MM.1S (cell line): Measurements from ENCODE around the gene TCTN3.

Source experiments
- CTCF ChIP-seq: fragments of 300-600 bp; sonication (generic); IDR thresholded peaks from 2 replicates; pipeline ENCODE4 v1.5.1; 2016; ENCODE audit warnings: antibody characterized with exemption, low read length, mixed read lengths
- EZH2 ChIP-seq: fragments of 300-600 bp; sonication (generic); optimal IDR thresholded peaks from 2 replicates; pipeline ENCODE3; 2017; ENCODE audit warnings: low read depth, mild to moderate bottlenecking, antibody characterized with exemption, low read length, mixed read lengths

- TF ChIP-seq CTCF: no peak
- no peak for TF ChIP-seq EZH2
These were observed 17.8 kb upstream of the TCTN3 start for GRCh38 chr10:95711492-95711891.
